GM19324 (cell line): Measurements from ENCODE around the gene KRTAP2-3.
"Not testable (repeated sequence)": the region's sequence is repeated elsewhere in the genome, so short reads cannot be mapped to it uniquely, and the experiment has no call there.

Source experiments
- ATAC-seq: cut with Tn5 transposase; IDR thresholded peaks from one replicate; pipeline ENCODE4 v1.9.1; 2021; ENCODE audit warnings: mild to moderate bottlenecking, moderate library complexity; ENCODE audit not compliant: unreplicated experiment, low FRiP score

Gene KRTAP2-3, protein sequence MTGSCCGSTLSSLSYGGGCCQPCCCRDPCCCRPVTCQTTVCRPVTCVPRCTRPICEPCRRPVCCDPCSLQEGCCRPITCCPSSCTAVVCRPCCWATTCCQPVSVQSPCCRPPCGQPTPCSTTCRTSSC

DNA sequence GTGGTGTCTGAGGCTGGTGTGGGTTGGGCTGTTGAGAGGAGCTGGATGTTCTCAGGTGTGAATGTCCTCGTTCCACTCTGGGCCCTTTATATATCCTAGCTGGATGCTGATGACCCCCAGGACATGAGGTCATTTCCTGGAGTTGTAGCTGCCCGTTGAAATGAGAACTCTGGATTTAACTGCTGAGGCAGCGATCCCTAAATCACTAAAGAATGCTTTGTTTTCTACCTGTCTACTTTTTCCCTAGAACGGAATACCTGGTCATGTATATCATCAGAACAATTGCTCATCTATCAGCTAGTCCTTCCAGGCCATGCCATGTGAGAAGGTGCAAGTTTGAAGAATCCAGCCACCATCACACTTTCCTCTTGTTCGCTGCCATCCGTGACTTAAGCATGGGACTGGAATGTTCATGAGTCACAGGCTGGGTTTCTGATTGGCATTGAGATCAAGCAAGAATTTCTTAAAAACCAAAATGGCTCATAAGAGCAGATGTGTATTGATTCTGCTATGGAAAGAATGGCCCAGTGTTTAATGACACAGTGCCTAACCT lies at the start of gene KRTAP2-3:
TSS of gene KRTAP2-3 (minus strand) at position 63 of the 553 bp plus-strand sequence. CDS start 64 bp downstream, outside the sequence.
- ATAC-seq, result no peak

DNA sequence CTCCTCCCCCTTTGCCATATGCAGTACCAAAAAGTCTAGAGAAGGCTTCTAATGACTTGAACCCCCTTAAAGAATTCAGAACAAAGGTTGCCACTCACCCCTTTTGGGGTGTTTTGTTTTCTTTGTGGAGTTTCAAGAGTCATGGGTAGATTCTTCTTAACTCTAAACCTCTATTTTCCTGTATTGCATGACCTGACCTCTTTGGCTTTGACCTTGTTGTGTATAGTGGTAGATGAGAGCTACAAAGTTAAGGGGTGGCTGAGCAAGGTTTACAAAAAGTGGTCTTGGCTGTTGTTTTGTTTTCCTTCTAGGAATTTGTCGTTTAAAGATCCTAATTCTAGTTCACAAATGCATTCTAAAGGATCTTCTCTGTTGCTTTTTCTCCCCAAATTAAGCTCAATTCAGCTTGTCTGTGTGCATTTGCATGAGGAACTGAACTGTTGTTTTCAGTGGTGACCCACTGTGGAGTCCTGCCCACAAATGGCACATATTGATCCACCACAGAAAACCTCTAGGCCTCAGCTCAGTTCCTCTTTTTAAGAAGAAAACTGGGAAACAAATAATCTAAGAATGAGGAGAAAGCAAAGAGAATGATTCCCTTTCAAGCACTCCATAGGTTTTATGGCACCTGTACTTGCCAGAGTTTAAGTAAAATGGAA lies 48.9 kb upstream of the KRTAP2-3 start:
- not testable (repeated sequence) for ATAC-seq

DNA sequence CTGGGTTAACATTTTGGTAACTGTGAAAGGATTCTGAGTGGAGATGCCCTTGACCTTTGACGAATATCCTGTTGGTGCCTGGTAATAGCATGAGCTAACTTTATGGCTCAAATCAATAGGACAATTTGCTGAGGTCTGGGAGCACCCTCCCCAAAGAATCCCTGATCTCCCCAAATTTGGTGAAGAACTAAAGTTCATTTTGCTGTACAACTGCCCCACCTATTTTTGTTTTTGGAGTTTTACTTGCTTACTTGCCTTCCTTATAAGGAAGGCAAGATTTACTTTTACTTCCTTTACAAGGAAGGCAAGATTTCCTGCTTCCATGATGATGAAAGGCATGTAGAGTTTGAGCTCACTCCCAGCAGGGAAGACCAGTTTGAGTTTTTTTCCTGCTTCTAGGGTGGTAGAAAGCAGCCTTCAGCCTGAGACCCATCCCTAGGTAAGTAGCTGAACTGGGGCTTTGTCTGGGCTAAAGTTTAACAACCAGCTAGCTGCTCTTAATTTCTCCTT lies 48.1 kb upstream of the KRTAP2-3 start:
- no peak for ATAC-seq

DNA sequence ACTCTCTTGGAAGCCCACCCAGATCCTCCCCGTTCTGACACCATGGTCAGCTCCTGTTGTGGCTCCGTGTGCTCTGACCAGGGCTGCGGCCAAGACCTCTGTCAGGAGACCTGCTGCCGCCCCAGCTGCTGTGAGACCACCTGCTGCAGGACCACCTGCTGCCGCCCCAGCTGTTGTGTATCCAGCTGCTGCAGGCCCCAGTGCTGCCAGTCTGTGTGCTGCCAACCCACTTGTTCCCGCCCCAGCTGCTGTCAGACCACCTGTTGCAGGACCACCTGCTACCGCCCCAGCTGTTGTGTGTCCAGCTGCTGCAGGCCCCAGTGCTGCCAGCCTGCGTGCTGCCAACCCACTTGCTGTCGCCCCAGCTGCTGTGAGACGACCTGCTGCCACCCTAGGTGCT lies 45.4 kb upstream of the KRTAP2-3 start, which contains the start of gene KRTAP4-9:
TSS of gene KRTAP4-9 (plus strand) at position 43 of the 400 bp plus-strand sequence. CDS start at position 43, 0 bp downstream.
- not testable (repeated sequence) for ATAC-seq

DNA sequence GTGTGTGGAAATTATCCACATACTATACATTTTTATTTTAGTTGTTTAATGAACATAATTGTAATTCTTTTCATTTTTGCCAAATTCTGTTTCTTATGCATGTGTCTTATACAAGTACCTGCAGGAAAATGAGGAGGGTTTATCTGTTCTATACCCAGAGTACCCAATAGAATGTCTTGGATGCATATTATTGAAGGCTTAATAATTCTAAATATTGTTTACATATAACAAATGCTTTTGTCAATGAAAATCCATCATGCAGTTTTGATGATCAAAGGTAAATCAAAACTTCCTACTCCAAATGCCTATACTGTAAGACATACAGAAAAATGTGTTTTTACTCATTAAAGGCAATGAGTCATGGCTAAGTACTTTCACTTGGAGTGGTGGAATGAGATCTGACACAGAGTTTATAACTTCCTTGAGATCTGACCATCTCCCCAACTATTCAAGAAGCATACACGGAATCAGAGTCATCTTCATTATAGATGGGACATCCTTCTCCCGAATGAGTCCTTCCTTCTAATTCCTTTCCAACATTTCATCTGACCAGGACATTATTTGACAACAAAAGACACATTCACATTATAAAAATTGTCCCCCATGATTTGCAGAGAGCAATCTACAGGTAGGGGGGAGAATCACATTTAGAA lies 44.6 kb upstream of the KRTAP2-3 start:
- not testable (repeated sequence) for ATAC-seq

DNA sequence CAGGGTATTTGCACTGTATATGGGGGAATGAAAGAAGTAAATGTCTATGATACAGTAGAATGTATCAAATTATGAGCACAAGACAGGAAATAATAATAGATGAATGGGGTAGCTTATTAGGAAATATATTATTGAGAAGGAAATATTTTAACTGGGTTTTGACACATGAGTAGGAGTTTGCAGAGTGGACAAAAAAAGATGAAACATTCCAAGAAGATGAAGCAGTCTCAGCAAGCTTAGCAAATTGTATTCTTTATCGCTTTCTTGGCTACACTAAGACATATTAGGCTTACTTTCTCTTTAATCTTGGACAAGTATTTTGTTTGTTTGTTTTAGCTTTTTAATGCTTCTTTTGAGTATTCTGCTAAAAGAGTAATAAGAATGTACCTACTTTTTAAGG lies 44.0 kb upstream of the KRTAP2-3 start:
- no peak for ATAC-seq

DNA sequence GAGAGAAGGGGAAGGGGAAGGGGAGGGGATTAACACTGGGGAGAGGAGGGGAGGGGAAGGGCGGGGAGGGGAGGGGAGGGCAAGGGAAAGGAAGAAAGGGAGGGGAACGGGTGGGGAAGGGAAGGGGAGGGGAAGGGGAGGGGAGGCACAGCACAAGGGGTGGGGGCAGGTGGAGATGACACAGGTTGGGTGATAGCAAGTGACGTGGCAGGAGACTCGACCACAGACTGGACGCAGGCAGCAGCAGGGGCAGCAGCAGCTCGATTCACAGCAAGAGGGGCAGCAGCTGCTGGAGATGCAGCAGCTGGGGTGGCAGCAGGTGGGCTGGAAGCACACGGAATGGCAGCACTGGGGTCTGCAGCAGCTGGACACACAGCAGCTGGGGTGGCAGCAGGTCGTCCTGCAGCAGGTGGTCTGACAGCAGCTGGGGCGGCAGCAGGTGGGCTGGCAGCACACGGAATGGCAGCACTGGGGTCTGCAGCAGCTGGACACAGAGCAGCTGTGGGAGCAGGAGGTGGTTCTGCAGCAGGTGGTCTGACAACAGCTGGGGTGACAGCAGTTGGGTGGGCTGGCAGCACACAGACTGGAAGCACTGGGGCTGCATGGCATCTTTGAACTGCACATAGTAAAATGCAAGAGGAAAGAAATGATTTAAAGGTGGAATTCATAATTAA lies 41.8 kb upstream of the KRTAP2-3 start, which contains the start of gene KRTAP4-16:
TSS of gene KRTAP4-16 (minus strand) at position 624 of the 674 bp plus-strand sequence. CDS start at position 624, 0 bp downstream.
- ATAC-seq, result no peak

DNA sequence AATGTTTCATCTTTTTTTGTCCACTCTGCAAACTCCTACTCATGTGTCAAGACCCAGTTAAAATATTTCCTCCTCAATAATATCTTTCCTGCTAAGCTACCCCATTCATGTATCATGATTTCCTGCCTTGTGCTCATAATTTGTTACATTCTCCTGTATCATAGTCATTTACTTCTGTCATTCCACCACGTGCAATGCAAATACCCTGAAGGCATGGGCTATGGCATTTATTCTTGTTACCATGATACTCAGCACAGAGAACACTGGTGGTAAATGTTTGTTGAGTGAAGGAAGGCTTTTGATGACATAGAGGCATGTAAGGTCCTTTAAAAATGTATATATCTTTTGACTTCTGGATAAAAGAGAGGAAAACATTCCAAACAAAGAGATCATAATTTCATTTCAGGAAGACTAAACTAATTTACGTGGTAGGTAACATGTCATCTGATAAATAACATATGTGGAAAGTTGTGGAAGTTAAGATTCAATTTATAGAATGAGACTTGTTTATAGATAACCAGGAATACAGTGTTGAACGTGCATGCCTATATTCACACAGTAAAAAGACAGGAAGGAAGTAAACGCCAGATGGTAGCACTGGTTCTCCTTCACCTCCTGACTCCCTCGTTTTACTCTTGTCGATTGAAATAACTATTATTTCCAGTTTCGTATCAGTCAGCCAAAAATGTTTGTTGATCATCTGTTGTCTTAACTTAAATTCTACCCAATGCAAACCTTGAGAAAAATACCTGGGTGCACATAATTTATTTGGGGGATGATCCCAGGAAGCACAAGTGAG lies 40.0 kb upstream of the KRTAP2-3 start:
- ATAC-seq, result not testable (repeated sequence)

DNA sequence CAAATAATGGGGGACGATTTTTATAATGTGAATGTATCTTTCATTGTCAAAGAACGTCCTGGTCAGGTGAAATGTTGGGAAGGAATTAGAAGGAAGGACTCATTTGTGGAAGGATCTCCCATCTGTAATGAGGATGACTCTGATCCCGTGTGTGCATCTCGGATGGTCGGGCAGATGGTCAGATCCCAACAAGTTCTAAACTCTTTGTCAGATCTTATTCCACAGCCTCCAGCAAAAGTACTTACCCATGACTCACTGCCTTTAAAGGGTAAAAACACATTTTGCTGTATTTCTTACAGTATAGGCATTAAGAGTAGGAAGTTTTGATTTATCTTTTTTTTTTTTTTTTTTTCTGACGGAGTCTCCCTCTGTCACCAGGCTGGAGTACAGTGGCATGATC lies 38.6 kb upstream of the KRTAP2-3 start:
- ATAC-seq, result no peak

DNA sequence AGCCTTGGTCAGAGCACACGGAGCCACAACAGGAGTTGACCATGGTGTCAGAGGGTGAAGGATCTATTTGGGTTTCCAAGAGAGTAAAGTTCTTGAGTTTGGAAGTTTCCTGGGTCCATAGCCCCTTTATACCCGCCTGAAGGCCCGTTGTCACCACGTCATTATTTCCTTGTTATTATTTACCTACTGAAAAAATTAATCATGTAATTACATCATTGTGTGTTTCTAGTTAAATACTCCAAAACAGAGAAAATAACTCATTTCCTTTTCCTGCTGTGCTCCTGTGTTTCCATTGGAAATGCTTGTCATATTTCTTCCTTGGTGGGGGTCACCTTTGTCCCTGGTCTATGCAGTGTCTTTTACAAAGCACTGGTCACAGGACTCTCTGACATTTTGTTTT lies 38.1 kb upstream of the KRTAP2-3 start, which contains the start of gene KRTAP4-8:
TSS of gene KRTAP4-8 (minus strand) at position 101 of the 400 bp plus-strand sequence. CDS start at position 43, 58 bp downstream.
- no peak for ATAC-seq

DNA sequence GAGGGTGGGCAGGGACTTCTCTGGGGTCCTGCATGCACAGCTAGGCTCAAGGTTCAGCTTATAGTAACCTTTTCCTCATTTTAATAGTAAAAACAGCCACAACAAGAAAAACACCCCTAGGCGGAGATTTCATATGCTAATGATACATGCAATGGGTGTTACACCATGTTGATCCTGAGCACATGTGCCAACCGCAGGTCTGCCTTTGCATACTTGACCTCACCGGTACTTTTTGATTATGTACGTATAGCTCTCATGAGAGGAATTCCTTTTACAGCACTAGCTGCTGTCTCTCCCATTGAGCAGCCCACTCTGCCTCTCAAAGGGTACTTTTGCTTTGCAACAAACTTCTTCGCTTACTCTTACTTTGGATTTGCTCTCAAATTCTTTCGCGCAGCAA lies 36.1 kb upstream of the KRTAP2-3 start:
- no peak for ATAC-seq

DNA sequence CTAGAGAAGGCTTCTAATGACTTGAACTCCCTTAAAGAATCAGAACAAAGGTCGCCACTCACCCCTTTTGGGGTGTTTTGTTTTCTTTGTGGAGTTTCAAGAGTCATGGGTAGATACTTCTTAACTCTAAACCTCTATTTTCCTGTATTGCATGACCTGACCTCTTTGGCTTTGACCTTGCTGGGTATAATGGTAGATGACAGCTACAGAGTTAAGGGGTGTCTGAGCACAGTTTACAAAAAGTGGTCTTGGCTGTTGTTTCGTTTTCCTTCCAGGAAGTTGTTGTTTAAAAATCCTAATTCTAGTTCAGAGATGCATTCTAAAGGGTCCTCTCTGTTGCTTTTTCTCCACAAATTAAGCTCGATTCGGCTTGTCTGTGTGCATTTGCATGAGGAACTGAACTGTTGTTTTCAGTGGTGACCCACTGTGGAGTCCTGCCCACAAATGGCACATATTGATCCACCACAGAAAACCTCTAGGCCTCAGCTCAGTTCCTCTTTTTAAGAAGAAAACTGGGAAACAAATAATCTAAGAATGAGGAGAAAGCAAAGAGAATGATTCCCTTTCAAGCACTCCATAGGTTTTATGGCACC lies 28.9 kb upstream of the KRTAP2-3 start:
- ATAC-seq, result not testable (repeated sequence)

DNA sequence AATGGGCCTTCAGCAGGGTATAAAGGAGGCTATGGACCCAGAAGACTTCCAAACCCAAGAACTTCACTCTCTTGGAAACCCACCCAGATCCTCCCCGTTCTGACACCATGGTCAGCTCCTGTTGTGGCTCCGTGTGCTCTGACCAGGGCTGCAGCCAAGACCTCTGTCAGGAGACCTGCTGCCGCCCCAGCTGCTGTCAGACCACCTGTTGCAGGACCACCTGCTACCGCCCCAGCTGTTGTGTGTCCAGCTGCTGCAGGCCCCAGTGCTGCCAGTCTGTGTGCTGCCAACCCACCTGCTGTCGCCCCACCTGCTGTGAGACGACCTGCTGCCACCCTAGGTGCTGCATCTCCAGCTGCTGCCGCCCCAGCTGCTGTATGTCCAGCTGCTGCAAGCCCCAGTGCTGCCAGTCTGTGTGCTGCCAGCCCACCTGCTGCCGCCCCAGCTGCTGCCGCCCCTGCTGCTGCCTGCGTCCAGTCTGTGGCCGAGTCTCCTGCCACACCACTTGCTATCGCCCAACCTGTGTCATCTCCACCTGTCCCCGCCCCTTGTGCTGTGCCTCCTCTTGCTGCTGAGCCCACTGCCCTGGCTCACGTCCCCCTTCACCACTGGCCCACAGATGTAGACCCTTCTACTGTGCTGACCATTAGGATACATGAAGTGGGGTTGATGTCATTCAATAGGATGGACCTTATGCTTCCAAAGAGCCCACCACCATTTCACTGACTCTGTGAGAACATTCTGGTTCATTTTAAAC lies 24.4 kb upstream of the KRTAP2-3 start, which contains the start of gene KRTAP4-7:
TSS of gene KRTAP4-7 (plus strand) at position 51 of the 757 bp plus-strand sequence. CDS start at position 108, 57 bp downstream.
- ATAC-seq, result not testable (repeated sequence)

DNA sequence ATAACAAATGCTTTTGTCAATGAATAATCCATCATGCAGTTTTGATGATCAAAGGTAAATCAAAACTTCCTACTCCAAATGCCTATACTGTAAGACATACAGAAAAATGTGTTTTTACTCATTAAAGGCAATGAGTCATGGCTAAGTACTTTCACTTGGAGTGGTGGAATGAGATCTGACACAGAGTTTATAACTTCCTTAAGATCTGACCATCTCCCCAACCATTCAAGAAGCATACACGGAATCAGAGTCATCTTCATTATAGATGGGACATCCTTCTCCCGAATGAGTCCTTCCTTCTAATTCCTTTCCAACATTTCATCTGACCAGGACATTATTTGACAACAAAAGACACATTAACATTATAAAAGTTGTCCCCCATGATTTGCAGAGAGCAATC lies 23.5 kb upstream of the KRTAP2-3 start:
- not testable (repeated sequence) for ATAC-seq

DNA sequence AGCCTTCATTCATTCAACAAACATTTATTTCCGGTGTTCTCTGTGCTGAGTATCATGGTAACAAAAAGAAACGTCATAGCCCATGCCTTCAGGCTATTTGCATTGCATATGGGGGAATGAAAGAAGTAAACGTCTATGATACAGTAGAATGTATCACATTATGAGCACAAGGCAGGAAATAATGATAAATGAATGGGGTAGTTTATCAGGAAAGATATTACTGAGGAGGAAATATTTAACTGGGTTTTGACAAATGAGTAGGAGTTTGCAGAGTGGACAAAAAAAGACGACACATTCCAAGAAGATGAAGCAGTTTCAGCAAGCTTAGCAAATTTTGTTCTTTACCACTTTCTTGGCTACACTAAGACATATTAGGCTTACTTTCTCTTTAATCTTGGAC lies 22.7 kb upstream of the KRTAP2-3 start:
- no peak for ATAC-seq

DNA sequence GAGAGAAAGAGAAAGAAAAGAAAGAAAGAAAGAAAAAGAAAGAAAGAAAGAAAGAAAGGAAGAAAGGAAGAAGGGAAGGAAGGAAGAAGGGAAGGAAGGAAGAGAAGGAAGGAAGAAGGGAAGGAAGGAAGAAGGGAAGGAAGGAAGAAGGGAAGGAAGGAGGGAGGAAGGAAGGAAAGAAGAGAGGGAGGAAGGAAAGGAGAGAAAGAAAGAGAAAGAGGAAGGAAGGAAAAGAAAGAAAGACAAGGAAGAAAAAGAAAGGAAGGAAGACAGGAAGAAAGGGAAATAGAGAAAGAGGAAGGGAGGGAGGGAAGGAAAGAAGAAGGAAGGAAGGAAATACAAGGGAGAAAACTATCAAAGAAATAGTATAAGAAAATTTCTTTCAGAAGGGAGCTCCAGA lies 16.9 kb upstream of the KRTAP2-3 start:
- no peak for ATAC-seq

DNA sequence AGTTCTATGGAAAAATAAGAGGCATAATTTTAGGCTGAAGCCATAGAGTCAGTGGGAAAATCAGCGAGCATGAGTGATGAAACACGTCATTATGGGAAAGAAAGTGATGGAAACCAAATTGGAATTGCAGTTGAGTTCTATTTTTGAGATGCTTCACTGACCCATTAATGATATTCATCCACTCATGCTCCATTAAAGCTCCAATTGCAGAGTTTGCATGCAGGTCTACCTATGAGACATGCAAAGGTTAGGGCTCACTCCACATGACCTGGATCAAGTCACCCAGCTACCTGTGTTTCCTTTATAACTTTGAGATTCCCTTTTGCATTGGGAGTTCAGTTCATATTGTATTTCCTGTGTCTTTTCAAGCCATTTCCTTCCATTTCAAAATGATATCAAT lies 13.8 kb upstream of the KRTAP2-3 start:
- ATAC-seq, result no peak

DNA sequence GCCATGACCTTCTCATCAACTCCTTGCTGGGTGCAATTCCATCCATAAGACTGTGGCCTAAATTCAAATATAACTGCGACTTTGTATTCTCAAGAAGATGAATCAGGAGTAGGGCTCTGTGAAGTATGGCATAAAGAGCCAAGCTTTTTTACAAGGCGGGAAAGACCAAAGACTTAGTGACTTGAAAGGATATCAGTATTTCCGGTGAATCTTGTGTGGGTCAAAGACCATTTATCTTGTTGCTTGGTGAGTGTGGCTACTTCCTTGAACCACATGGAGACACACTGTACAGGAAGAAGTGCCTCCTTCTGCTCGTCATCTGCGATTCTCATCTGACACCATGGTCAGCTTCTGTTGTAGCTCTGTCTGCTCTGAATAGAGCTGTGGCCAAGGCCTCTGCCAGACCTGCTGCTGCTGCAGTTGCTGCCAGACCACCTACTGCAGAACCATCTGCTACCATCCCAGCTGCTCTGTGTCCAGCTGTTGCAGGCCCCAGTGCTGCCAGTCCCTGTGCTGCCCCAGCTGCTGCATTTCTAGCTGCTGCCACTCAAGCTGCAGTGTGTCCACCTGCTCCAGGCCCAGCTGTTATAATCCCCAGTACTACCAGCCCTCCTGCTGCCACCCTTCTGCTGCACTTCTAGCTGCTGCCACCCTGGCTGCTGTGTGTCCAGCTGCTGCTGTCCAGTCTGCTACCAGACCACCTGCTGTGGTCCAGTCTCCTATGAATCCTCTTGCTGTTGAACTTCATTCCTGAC lies 11.9 kb upstream of the KRTAP2-3 start:
- ATAC-seq, result no peak
